GM23338 (cell line): ENCODE results near the gene MYO5B. TPM values are rescaled to one million over a fixed set of nuclear protein-coding genes. Genes with fewer than 3 reads are reported as not detected.

ENCODE experiments used
- ATAC-seq: fragments of 200-7000 bp; cut with Tn5 transposase; 3 replicates; pipeline ENCODE4 v1.9.1; 2020
- DNase-seq: peaks from one replicate; pipeline ENCODE4 v3.0.0-alpha.2; 2015; ENCODE audit warnings: low spot score
- H2AFZ ChIP-seq: fragments of 200-600 bp; sonication (generic); 2 replicates; pipeline ENCODE4 v1.8.0; 2016; ENCODE audit warnings: antibody characterized with exemption, mild to moderate bottlenecking, moderate library complexity
- H3F3A ChIP-seq: fragments of 200-600 bp; sonication (generic); replicated peaks from 2 replicates; pipeline ENCODE4 v1.8.0; 2017; ENCODE audit warnings: antibody characterized with exemption, mixed run types, low read depth
- H3K27ac ChIP-seq: fragments of 200-600 bp; sonication (generic); 2 replicates; pipeline ENCODE4 v1.6.1; 2016; ENCODE audit warnings: low read depth
- H3K27me3 ChIP-seq: fragments of 200-600 bp; sonication (generic); 2 replicates; pipeline ENCODE4 v1.8.0; 2016; ENCODE audit warnings: mild to moderate bottlenecking, mixed run types, moderate library complexity; ENCODE audit not compliant: insufficient read depth
- H3K36me3 ChIP-seq: fragments of 200-600 bp; sonication (generic); 2 replicates; pipeline ENCODE4 v1.8.0; 2016; ENCODE audit warnings: mild to moderate bottlenecking; ENCODE audit not compliant: insufficient read depth
- H3K4me1 ChIP-seq: fragments of 200-600 bp; sonication (generic); 2 replicates; pipeline ENCODE4 v1.8.0; 2016; ENCODE audit warnings: mild to moderate bottlenecking, moderate library complexity; ENCODE audit not compliant: insufficient read depth
- H3K4me2 ChIP-seq: fragments of 200-600 bp; sonication (generic); 2 replicates; pipeline ENCODE4 v1.7.1; 2017; ENCODE audit warnings: mixed run types
- H3K4me3 ChIP-seq: fragments of 200-600 bp; sonication (generic); 2 replicates; pipeline ENCODE4 v1.6.1; 2016; ENCODE audit warnings: mixed run types
- H3K79me2 ChIP-seq: fragments of 200-600 bp; sonication (generic); replicated peaks from 2 replicates; pipeline ENCODE4 v1.8.0; 2017; ENCODE audit warnings: mild to moderate bottlenecking; ENCODE audit not compliant: insufficient read depth
- H3K9me2 ChIP-seq: fragments of 200-600 bp; sonication (generic); 2 replicates; pipeline ENCODE4 v1.8.0; 2017; ENCODE audit not compliant: insufficient read depth
- H4K20me1 ChIP-seq: fragments of 200-600 bp; sonication (generic); replicated peaks from 2 replicates; pipeline ENCODE4 v1.8.0; 2017; ENCODE audit warnings: mild to moderate bottlenecking; ENCODE audit not compliant: insufficient read depth
- H3K27ac Mint-ChIP-seq: 2 replicates; pipeline ENCODE4 v1.8.0; 2020; ENCODE audit warnings: inconsistent platforms, mild to moderate bottlenecking, moderate library complexity, mixed read lengths
- H3K27me3 Mint-ChIP-seq: 3 replicates; pipeline ENCODE4 v1.8.0; 2022; ENCODE audit warnings: low read depth, mild to moderate bottlenecking, moderate library complexity, mixed read lengths, inconsistent platforms; ENCODE audit not compliant: insufficient read depth, poor library complexity
- H3K36me3 Mint-ChIP-seq: 3 replicates; pipeline ENCODE4 v1.8.0; 2021; ENCODE audit warnings: low read depth, mild to moderate bottlenecking, inconsistent platforms, moderate library complexity, mixed read lengths
- H3K4me1 Mint-ChIP-seq: 3 replicates; pipeline ENCODE4 v1.8.0; 2020; ENCODE audit warnings: mild to moderate bottlenecking, inconsistent platforms, mixed read lengths
- H3K4me3 Mint-ChIP-seq: 3 replicates; pipeline ENCODE4 v1.8.0; 2021; ENCODE audit warnings: moderate library complexity, mild to moderate bottlenecking, inconsistent platforms, mixed read lengths
- H3K9me3 Mint-ChIP-seq: 3 replicates; pipeline ENCODE4 v1.8.0; 2020; ENCODE audit warnings: moderate library complexity, mild to moderate bottlenecking, inconsistent platforms, mixed read lengths
- CREB1 ChIP-seq: fragments of 250-450 bp; sonication (Bioruptor Pico); IDR thresholded peaks from 2 replicates; pipeline ENCODE4 v1.5.0; 2020; ENCODE audit warnings: low read depth, mild to moderate bottlenecking, moderate library complexity
- EZH2 ChIP-seq: fragments of 200-600 bp; sonication (generic); IDR thresholded peaks from one replicate; pipeline ENCODE4 v1.8.0; 2017; ENCODE audit warnings: antibody characterized with exemption, mild to moderate bottlenecking, low read depth; ENCODE audit not compliant: unreplicated experiment
- EZH2phosphoT487 ChIP-seq: fragments of 200-600 bp; sonication (generic); IDR thresholded peaks from one replicate; pipeline ENCODE4 v1.8.1; 2018; ENCODE audit warnings: antibody characterized with exemption; ENCODE audit not compliant: unreplicated experiment
- JUNB ChIP-seq: IDR thresholded peaks from one replicate; pipeline ENCODE4 v1.6.1; 2016; ENCODE audit warnings: antibody characterized with exemption; ENCODE audit not compliant: unreplicated experiment
- NANOG ChIP-seq: IDR thresholded peaks from 2 replicates; pipeline ENCODE4 v1.6.1; 2016; ENCODE audit warnings: antibody characterized with exemption, borderline replicate concordance
- POLR2AphosphoS5 ChIP-seq: IDR thresholded peaks from 2 replicates; pipeline ENCODE4 v1.6.1; 2016; ENCODE audit warnings: antibody characterized with exemption, low read depth
- STAT1 ChIP-seq: IDR thresholded peaks from one replicate; pipeline ENCODE4 v1.6.1; 2016; ENCODE audit warnings: antibody characterized with exemption; ENCODE audit not compliant: unreplicated experiment
- ZNF114 ChIP-seq: fragments of 250-450 bp; sonication (Bioruptor Pico); IDR thresholded peaks from 2 replicates; pipeline ENCODE4 v1.5.0; 2020; ENCODE audit warnings: mild to moderate bottlenecking, moderate library complexity
- ZNF331 ChIP-seq: fragments of 250-450 bp; sonication (Bioruptor Pico); IDR thresholded peaks from 2 replicates; pipeline ENCODE4 v1.5.0; 2020; ENCODE audit warnings: low read depth, mild to moderate bottlenecking, moderate library complexity
- polyA plus RNA-seq: library from polyadenylated mRNA; unstranded; fragments of >200 nt; fragmentation: Nextera tagmentation; extraction: Ambion mirVana; gene quantifications from 2 replicates; pipeline ENCODE4 v1.2.1, GENCODE V29; 2016
- total RNA-seq: library from RNA; depleted of rRNA; stranded (reverse); fragments of >200 nt; shearing (Covaris generic); gene quantifications from 2 replicates; pipeline ENCODE4 v1.2.3, GENCODE V29; 2014
- TF ChIP-seq, protein P1 (sequence below): fragments of 250-450 bp; sonication (Bioruptor Pico); IDR thresholded peaks from 2 replicates; pipeline ENCODE4 v1.5.0; 2020; ENCODE audit warnings: mild to moderate bottlenecking, moderate library complexity
- TF ChIP-seq, protein P2 (sequence below): IDR thresholded peaks from one replicate; pipeline ENCODE4 v1.6.1; 2018; ENCODE audit warnings: antibody characterized with exemption; ENCODE audit not compliant: unreplicated experiment
- TF ChIP-seq, protein P3 (sequence below): IDR thresholded peaks from 2 replicates; pipeline ENCODE4 v1.6.1; 2016; ENCODE audit warnings: antibody characterized with exemption
- TF ChIP-seq, protein P4 (sequence below), 2 experiments: fragments of 200-600 bp in 1 of 2; sonication (generic) in 1 of 2; conservative IDR thresholded peaks; 2 replicates each; pipeline versions ENCODE4 v1.5.1 to v1.6.1; 2016 to 2017; ENCODE audit warnings: antibody characterized with exemption in 2 of 2, low read depth in 2 of 2, mild to moderate bottlenecking in 2 of 2, moderate library complexity in 1 of 2

MYO5B gene
- total and polyA plus RNA-seq, 2 experiments from 2014 or later: 3.2 to 19.1 TPM

DNA sequence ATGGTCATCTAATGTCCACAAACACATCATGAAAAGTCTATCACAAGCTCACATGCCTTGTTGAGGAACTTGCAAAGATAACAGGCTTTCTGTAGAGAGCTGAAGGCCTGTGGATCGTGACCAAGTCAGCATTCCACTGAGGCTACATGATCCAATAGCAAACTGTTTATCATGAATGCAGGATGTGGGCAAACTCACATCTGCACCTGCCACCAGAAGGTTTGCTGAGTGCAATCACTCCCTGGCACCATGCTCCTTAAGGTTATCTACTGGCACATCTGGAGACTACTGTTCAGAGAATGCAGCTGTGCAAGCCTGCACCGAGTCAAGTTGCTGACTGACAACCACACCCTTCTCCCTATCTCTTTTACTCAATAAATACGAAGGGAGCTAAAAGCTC, 314.3 kb downstream of the MYO5B start:
- Histone ChIP-seq H2AFZ (no peak overlapping the region), H3K27me3 (no peaks in the 10 kb centered on the region), H3K4me1 (no peaks in the 10 kb centered on the region), H4K20me1 (no peaks in the 10 kb centered on the region), H3K36me3 (no peaks in the 10 kb centered on the region), H3K27ac (no peak overlapping the region), H3K4me2 (no peak overlapping the region), H3K79me2 (no peaks in the 10 kb centered on the region), H3F3A (no peaks in the 10 kb centered on the region), H3K4me3 (no peak overlapping the region), H3K9me2 (no peaks in the 10 kb centered on the region)
- Mint-ChIP-seq H3K4me1 (peaks cover 3% of the 10 kb centered on the region), H3K27me3 (no peaks in the 10 kb centered on the region), H3K4me3 (no peak overlapping the region), H3K9me3 (no peaks in the 10 kb centered on the region), H3K27ac (no peak overlapping the region), H3K36me3 (no peaks in the 10 kb centered on the region)
- ATAC-seq (no peak), DNase-seq (no peak)
- TF ChIP-seq, protein P1, sequence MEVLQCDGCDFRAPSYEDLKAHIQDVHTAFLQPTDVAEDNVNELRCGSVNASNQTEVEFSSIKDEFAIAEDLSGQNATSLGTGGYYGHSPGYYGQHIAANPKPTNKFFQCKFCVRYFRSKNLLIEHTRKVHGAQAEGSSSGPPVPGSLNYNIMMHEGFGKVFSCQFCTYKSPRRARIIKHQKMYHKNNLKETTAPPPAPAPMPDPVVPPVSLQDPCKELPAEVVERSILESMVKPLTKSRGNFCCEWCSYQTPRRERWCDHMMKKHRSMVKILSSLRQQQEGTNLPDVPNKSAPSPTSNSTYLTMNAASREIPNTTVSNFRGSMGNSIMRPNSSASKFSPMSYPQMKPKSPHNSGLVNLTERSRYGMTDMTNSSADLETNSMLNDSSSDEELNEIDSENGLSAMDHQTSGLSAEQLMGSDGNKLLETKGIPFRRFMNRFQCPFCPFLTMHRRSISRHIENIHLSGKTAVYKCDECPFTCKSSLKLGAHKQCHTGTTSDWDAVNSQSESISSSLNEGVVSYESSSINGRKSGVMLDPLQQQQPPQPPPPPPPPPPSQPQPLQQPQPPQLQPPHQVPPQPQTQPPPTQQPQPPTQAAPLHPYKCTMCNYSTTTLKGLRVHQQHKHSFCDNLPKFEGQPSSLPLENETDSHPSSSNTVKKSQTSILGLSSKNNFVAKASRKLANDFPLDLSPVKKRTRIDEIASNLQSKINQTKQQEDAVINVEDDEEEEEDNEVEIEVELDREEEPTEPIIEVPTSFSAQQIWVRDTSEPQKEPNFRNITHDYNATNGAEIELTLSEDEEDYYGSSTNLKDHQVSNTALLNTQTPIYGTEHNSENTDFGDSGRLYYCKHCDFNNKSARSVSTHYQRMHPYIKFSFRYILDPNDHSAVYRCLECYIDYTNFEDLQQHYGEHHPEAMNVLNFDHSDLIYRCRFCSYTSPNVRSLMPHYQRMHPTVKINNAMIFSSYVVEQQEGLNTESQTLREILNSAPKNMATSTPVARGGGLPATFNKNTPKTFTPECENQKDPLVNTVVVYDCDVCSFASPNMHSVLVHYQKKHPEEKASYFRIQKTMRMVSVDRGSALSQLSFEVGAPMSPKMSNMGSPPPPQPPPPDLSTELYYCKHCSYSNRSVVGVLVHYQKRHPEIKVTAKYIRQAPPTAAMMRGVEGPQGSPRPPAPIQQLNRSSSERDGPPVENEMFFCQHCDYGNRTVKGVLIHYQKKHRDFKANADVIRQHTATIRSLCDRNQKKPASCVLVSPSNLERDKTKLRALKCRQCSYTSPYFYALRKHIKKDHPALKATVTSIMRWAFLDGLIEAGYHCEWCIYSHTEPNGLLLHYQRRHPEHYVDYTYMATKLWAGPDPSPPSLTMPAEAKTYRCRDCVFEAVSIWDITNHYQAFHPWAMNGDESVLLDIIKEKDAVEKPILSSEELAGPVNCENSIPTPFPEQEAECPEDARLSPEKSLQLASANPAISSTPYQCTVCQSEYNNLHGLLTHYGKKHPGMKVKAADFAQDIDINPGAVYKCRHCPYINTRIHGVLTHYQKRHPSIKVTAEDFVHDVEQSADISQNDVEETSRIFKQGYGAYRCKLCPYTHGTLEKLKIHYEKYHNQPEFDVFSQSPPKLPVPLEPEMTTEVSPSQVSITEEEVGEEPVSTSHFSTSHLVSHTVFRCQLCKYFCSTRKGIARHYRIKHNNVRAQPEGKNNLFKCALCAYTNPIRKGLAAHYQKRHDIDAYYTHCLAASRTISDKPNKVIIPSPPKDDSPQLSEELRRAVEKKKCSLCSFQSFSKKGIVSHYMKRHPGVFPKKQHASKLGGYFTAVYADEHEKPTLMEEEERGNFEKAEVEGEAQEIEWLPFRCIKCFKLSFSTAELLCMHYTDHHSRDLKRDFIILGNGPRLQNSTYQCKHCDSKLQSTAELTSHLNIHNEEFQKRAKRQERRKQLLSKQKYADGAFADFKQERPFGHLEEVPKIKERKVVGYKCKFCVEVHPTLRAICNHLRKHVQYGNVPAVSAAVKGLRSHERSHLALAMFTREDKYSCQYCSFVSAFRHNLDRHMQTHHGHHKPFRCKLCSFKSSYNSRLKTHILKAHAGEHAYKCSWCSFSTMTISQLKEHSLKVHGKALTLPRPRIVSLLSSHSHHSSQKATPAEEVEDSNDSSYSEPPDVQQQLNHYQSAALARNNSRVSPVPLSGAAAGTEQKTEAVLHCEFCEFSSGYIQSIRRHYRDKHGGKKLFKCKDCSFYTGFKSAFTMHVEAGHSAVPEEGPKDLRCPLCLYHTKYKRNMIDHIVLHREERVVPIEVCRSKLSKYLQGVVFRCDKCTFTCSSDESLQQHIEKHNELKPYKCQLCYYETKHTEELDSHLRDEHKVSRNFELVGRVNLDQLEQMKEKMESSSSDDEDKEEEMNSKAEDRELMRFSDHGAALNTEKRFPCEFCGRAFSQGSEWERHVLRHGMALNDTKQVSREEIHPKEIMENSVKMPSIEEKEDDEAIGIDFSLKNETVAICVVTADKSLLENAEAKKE (CRISPR knock-in tag): no peak
- TF ChIP-seq POLR2AphosphoS5 (no peak), JUNB (no peak), NANOG (no peak), ZNF114 (CRISPR knock-in tag) (no peak), EZH2 (no peak), STAT1 (no peak), ZNF331 (no peak), EZH2phosphoT487 (no peak), CREB1 (CRISPR knock-in tag) (no peak)
- TF ChIP-seq, protein P2, sequence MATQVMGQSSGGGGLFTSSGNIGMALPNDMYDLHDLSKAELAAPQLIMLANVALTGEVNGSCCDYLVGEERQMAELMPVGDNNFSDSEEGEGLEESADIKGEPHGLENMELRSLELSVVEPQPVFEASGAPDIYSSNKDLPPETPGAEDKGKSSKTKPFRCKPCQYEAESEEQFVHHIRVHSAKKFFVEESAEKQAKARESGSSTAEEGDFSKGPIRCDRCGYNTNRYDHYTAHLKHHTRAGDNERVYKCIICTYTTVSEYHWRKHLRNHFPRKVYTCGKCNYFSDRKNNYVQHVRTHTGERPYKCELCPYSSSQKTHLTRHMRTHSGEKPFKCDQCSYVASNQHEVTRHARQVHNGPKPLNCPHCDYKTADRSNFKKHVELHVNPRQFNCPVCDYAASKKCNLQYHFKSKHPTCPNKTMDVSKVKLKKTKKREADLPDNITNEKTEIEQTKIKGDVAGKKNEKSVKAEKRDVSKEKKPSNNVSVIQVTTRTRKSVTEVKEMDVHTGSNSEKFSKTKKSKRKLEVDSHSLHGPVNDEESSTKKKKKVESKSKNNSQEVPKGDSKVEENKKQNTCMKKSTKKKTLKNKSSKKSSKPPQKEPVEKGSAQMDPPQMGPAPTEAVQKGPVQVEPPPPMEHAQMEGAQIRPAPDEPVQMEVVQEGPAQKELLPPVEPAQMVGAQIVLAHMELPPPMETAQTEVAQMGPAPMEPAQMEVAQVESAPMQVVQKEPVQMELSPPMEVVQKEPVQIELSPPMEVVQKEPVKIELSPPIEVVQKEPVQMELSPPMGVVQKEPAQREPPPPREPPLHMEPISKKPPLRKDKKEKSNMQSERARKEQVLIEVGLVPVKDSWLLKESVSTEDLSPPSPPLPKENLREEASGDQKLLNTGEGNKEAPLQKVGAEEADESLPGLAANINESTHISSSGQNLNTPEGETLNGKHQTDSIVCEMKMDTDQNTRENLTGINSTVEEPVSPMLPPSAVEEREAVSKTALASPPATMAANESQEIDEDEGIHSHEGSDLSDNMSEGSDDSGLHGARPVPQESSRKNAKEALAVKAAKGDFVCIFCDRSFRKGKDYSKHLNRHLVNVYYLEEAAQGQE: no peak
- TF ChIP-seq, protein P3, sequence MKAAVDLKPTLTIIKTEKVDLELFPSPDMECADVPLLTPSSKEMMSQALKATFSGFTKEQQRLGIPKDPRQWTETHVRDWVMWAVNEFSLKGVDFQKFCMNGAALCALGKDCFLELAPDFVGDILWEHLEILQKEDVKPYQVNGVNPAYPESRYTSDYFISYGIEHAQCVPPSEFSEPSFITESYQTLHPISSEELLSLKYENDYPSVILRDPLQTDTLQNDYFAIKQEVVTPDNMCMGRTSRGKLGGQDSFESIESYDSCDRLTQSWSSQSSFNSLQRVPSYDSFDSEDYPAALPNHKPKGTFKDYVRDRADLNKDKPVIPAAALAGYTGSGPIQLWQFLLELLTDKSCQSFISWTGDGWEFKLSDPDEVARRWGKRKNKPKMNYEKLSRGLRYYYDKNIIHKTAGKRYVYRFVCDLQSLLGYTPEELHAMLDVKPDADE: no peak
- TF ChIP-seq, protein P4, sequence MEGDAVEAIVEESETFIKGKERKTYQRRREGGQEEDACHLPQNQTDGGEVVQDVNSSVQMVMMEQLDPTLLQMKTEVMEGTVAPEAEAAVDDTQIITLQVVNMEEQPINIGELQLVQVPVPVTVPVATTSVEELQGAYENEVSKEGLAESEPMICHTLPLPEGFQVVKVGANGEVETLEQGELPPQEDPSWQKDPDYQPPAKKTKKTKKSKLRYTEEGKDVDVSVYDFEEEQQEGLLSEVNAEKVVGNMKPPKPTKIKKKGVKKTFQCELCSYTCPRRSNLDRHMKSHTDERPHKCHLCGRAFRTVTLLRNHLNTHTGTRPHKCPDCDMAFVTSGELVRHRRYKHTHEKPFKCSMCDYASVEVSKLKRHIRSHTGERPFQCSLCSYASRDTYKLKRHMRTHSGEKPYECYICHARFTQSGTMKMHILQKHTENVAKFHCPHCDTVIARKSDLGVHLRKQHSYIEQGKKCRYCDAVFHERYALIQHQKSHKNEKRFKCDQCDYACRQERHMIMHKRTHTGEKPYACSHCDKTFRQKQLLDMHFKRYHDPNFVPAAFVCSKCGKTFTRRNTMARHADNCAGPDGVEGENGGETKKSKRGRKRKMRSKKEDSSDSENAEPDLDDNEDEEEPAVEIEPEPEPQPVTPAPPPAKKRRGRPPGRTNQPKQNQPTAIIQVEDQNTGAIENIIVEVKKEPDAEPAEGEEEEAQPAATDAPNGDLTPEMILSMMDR (conservative IDR thresholded peaks at IDR 0.05; ENCODE audit: low read depth in 2 of 2): no peak
